ENCODE results near the gene FXYD4. TPM values are rescaled to one million over a fixed set of nuclear protein-coding genes. Genes with fewer than 3 reads are reported as not detected.

Gene FXYD4
- total and polyA plus RNA-seq, 2 of the 8 experiments (the other 6 are each of a cell fraction or from before 2014, with no cell fraction given), result not detected

DNA sequence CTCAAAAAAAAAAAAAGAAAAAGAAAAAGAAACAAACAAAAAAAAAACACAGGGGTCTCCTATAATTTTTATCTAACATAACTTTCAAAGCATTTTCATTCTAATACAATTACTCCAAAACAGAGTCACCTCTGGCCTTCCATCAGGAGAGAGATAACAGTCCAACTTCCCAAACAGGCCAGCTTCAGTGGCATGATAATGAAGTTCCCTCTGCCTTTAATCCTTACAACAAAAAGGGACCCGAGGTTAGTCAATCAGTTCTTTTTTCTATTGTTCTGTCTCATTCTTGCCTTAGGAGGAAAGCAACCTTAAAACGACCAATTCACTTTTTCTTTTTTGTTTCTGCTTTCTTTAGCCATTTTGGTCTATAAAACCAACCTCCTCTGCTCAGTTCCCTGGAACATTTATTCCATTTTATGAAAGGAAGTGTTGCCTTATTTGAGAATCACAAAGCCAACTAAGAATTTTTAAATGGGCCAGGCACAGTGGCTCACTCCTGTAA is 16.5 kb upstream of the FXYD4 start:
- CTCF ChIA-PET (ENCODE audit: partially characterized antibody), result interaction anchor here (0.7 to 5.3 kb wide), 7 partner anchors 14 to 124 kb away, joined by 3 to 29 read pairs (median 4); no protein-coding TSS in a partner anchor
- Histone ChIP-seq H3K4me2 (ENCODE audit: insufficient read depth in 1 of 2, low read depth in 2 of 2, low read length in 2 of 2) (peak overlapping the region in 1 of 2 experiments; percentile 28; a peak in 1 of 4 replicates), H2BK5ac (ENCODE audit: low read depth, low read length) (no peak overlapping the region), H3K23me2 (ENCODE audit: low read depth, low read length) (no peaks in the 10 kb centered on the region), H3K9me3 (ENCODE audit: insufficient read depth in 2 of 2, low read depth in 1 of 2, low read length in 1 of 2) (no peaks in the 10 kb centered on the region), H2BK120ac (replicated peaks; ENCODE audit: low read depth, low read length) (no peak overlapping the region), H3K79me1 (ENCODE audit: low read depth, low read length) (no peaks in the 10 kb centered on the region), H3K56ac (replicated peaks; ENCODE audit: insufficient read length, low read depth, low read length) (no peak overlapping the region), H2AK5ac (ENCODE audit: low read depth, low read length) (no peak overlapping the region), H4K8ac (ENCODE audit: extremely low read depth, insufficient read depth, low read length) (no peak overlapping the region), H4K20me1 (replicated peaks in 1 of 2; ENCODE audit: control insufficient read depth in 1 of 2, insufficient read depth in 2 of 2, low read length in 2 of 2) (no peaks in the 10 kb centered on the region), H3K27me3 (replicated peaks in 1 of 4; ENCODE audit: control insufficient read depth in 3 of 4, extremely low read depth in 1 of 4, insufficient read depth in 3 of 4, low read length in 3 of 4) (no peaks in the 10 kb centered on the region), H3K36me3 (ENCODE audit: control insufficient read depth in 2 of 4, insufficient read depth in 4 of 4, low read length in 3 of 4) (no peaks in the 10 kb centered on the region), H2BK20ac (ENCODE audit: low read length) (no peak overlapping the region), H2AFZ (ENCODE audit: low read length) (no peak overlapping the region), H4K91ac (replicated peaks; ENCODE audit: insufficient read length, low read length) (no peak overlapping the region), H4K5ac (ENCODE audit: insufficient read length, low read depth, low read length) (no peak overlapping the region), H3K4me3 (ENCODE audit: extremely low read depth in 1 of 4, insufficient read depth in 2 of 4, low read depth in 3 of 4, low read length in 4 of 4) (no peak overlapping the region), H3K23ac (ENCODE audit: insufficient read length) (no peak overlapping the region), H2BK15ac (ENCODE audit: low read length) (no peak overlapping the region), H3K14ac (ENCODE audit: insufficient read length) (no peak overlapping the region), H3K4ac (replicated peaks; ENCODE audit: insufficient read length, low read depth, low read length) (no peak overlapping the region), H3K27ac (ENCODE audit: low read depth, low read length) (no peak overlapping the region), H3K79me2 (ENCODE audit: control insufficient read depth in 1 of 2, insufficient read depth in 2 of 2, low read length in 2 of 2) (no peaks in the 10 kb centered on the region), H3K4me1 (replicated peaks in 1 of 4; ENCODE audit: control insufficient read depth in 3 of 4, insufficient read depth in 4 of 4, low read length in 3 of 4) (peaks cover 0 to 12% (median 6%) of the 10 kb centered on the region in 4 experiments; a peak in 4 of 7 replicates), H2BK12ac (ENCODE audit: low read depth, low read length) (no peak overlapping the region), H3K18ac (ENCODE audit: extremely low read depth, low read length) (no peak overlapping the region), H3K9ac (replicated peaks in 1 of 4; ENCODE audit: extremely low read depth in 1 of 4, low read depth in 3 of 4, low read length in 3 of 4) (no peak overlapping the region)
- 26% methylated on average over 2 of the region's 2 CpGs; no CpG with 5 or more reads in 1 of the 2 experiments for WGBS, 2 experiments (ENCODE audit: extremely low coverage in 1 of 2, insufficient coverage in 1 of 2, insufficient read length in 1 of 2, insufficient replicate concordance in 2 of 2, low coverage in 1 of 2, low lambda C conversion rate in 2 of 2, missing lambda C conversion rate in 1 of 2)
- POLR2A ChIA-PET (ENCODE audit: partially characterized antibody), result interaction anchor here (0.6 to 0.8 kb wide), 2 partner anchors 28 to 62 kb away, joined by 4 to 5 read pairs; no protein-coding TSS in a partner anchor
- TF ChIP-seq HDAC2 (IDR thresholded peaks at IDR 0.05; ENCODE audit: borderline replicate concordance in 1 of 2, low read depth in 2 of 2, low read length in 2 of 2), result no peak
- TF ChIP-seq, protein P1, sequence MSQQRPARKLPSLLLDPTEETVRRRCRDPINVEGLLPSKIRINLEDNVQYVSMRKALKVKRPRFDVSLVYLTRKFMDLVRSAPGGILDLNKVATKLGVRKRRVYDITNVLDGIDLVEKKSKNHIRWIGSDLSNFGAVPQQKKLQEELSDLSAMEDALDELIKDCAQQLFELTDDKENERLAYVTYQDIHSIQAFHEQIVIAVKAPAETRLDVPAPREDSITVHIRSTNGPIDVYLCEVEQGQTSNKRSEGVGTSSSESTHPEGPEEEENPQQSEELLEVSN (IDR thresholded peaks at IDR 0.05), result no peak
- no peak for DNase-seq (ENCODE audit: low read depth in 1 of 2, low spot score in 2 of 2)
- peak; percentile 48 for FAIRE-seq

Data from H1 (cell line).